HepG2 (cell line): ENCODE results near the gene DOCK10. TPM values are rescaled to one million over a fixed set of nuclear protein-coding genes. Genes with fewer than 3 reads are reported as not detected.

Experiments
- ATAC-seq: fragments of 200-7000 bp; cut with Tn5 transposase; 3 replicates; pipeline ENCODE4 v1.9.1; 2020; ENCODE audit warnings: mild to moderate bottlenecking, moderate library complexity
- BruUV-seq: library from RNA; stranded (reverse); fragments of 400-500 nt; replicated peaks from 2 replicates; lab custom pipeline; 2021; lab: Mats Ljungman, UMichigan
- CTCF ChIA-PET: fragments of 300-600 bp; formaldehyde crosslinking; extraction: SDS; loops from one replicate; lab custom pipeline; 2021; ENCODE audit warnings: low total read pairs, inconsistent platforms, low intra/inter-chr PET ratio; lab: Yijun Ruan, JAX
- POLR2A ChIA-PET: fragments of 350-600 bp; sonication (Branson Sonifier 250); formaldehyde crosslinking; loops from one replicate; lab custom pipeline; 2020; ENCODE audit warnings: antibody characterized with exemption, inconsistent platforms; lab: Yijun Ruan, JAX
- DNase-seq: peaks from one replicate; pipeline ENCODE4 v3.0.0-alpha.2; 2015; ENCODE audit warnings: low spot score
- FAIRE-seq: peaks from 3 replicates; lab custom pipeline; 2011; peaks lifted over from hg19 to GRCh38; lab: Jason Lieb, UNC
- H2AFZ ChIP-seq: one replicate; pipeline ENCODE4 v1.6.1; 2011; ENCODE audit warnings: low read length, inconsistent platforms
- H3K27ac ChIP-seq: fragments of 300-600 bp; 3 replicates; pipeline ENCODE4 v1.8.0; 2011; ENCODE audit warnings: mixed run types, mild to moderate bottlenecking, mixed read lengths, low read length, inconsistent platforms; ENCODE audit not compliant: insufficient read depth; ENCODE audit errors: extremely low read length
- H3K27me3 ChIP-seq, 2 experiments: fragments of 200-600 bp in 1 of 2; 2 replicates in 1 of 2; 3 replicates in 1 of 2; pipeline versions ENCODE4 v1.6.0 to v1.8.0; 2011; ENCODE audit warnings: low read length in 2 of 2, mild to moderate bottlenecking in 2 of 2, moderate library complexity in 2 of 2, inconsistent platforms in 1 of 2; ENCODE audit not compliant: insufficient read depth in 2 of 2, control insufficient read depth in 1 of 2
- H3K36me3 ChIP-seq, 2 experiments: fragments of 200-600 bp in 1 of 2; replicated peaks in 1 of 2; 2 replicates in 1 of 2; 3 replicates in 1 of 2; pipeline versions ENCODE4 v1.5.1 to v1.8.0; 2011; ENCODE audit warnings: low read length in 2 of 2, inconsistent platforms in 1 of 2; ENCODE audit not compliant: insufficient read depth in 2 of 2, control insufficient read depth in 1 of 2
- H3K4me1 ChIP-seq: 2 replicates; pipeline ENCODE4 v1.5.1; 2012; ENCODE audit warnings: low read length, inconsistent platforms; ENCODE audit not compliant: insufficient read depth
- H3K4me2 ChIP-seq: 2 replicates; pipeline ENCODE4 v1.6.0; 2011; ENCODE audit warnings: low read depth, low read length, inconsistent platforms
- H3K4me3 ChIP-seq, 3 experiments: fragments of 200-600 bp in 1 of 3; sonication (generic), shearing (Covaris generic) in 1 of 3; replicated peaks in 1 of 3; 2 replicates each; pipeline ENCODE4 v1.5.1; 2011 to 2016; ENCODE audit warnings: low read length in 3 of 3, inconsistent platforms in 2 of 3, low read depth in 2 of 3, mild to moderate bottlenecking in 2 of 3, control low read depth in 1 of 3, mixed read lengths in 1 of 3; ENCODE audit not compliant: insufficient read depth in 1 of 3
- H3K79me2 ChIP-seq: one replicate; pipeline ENCODE4 v1.6.1; 2011; ENCODE audit warnings: low read length, inconsistent platforms; ENCODE audit not compliant: insufficient read depth
- H3K9ac ChIP-seq: 2 replicates; pipeline ENCODE4 v1.6.0; 2011; ENCODE audit warnings: mild to moderate bottlenecking, low read depth, low read length, inconsistent platforms; ENCODE audit not compliant: insufficient read depth
- H3K9me3 ChIP-seq: 2 replicates; pipeline ENCODE4 v1.5.1; 2012; ENCODE audit warnings: mild to moderate bottlenecking, low read length
- H4K20me1 ChIP-seq: 2 replicates; pipeline ENCODE4 v1.6.0; 2011; ENCODE audit warnings: inconsistent platforms, mild to moderate bottlenecking, low read length, moderate library complexity; ENCODE audit not compliant: insufficient read depth
- ESRRA ChIP-seq: sonication (generic); formaldehyde crosslinking; IDR thresholded peaks from 2 replicates; pipeline ENCODE4 v1.5.1; 2020; ENCODE audit warnings: mild to moderate bottlenecking, low read depth, missing genetic modification reagents
- GPN1 ChIP-seq: sonication (generic); formaldehyde crosslinking; IDR thresholded peaks from 2 replicates; pipeline ENCODE4 v1.5.1; 2020; ENCODE audit warnings: missing genetic modification reagents, borderline replicate concordance
- MAF1 ChIP-seq: sonication (generic); formaldehyde crosslinking; IDR thresholded peaks from 2 replicates; pipeline ENCODE4 v1.5.0; 2020; ENCODE audit warnings: missing genetic modification reagents, borderline replicate concordance
- MTF2 ChIP-seq: sonication (generic); formaldehyde crosslinking; IDR thresholded peaks from 2 replicates; pipeline ENCODE4 v1.5.0; 2020; ENCODE audit warnings: missing genetic modification reagents, borderline replicate concordance
- NAIF1 ChIP-seq: sonication (generic); formaldehyde crosslinking; IDR thresholded peaks from 2 replicates; pipeline ENCODE4 v1.5.0; 2020; ENCODE audit warnings: mild to moderate bottlenecking, missing genetic modification reagents, borderline replicate concordance
- RBAK ChIP-seq: sonication (generic); formaldehyde crosslinking; IDR thresholded peaks from 2 replicates; pipeline ENCODE4 v1.5.1; 2020; ENCODE audit warnings: mild to moderate bottlenecking, missing genetic modification reagents
- SNAPC2 ChIP-seq: sonication (generic); formaldehyde crosslinking; IDR thresholded peaks from 2 replicates; pipeline ENCODE4 v1.8.1; 2022; ENCODE audit warnings: mild to moderate bottlenecking, missing genetic modification reagents
- SP4 ChIP-seq: sonication (generic); formaldehyde crosslinking; IDR thresholded peaks from 2 replicates; pipeline ENCODE4 v1.8.1; 2023; ENCODE audit warnings: mild to moderate bottlenecking, missing genetic modification reagents
- TP53 ChIP-seq: sonication (generic); formaldehyde crosslinking; conservative IDR thresholded peaks from 2 replicates; pipeline ENCODE4 v1.4.0; 2020; ENCODE audit warnings: missing genetic modification reagents
- ZFP1 ChIP-seq: IDR thresholded peaks from 2 replicates; pipeline ENCODE4 v1.6.1; 2016
- ZNF275 ChIP-seq: sonication (generic); formaldehyde crosslinking; IDR thresholded peaks from 2 replicates; pipeline ENCODE4 v1.8.0; 2022; ENCODE audit warnings: missing genetic modification reagents, mild to moderate bottlenecking, inconsistent platforms, borderline replicate concordance
- ZNF546 ChIP-seq: sonication (generic); formaldehyde crosslinking; conservative IDR thresholded peaks from 2 replicates; pipeline ENCODE4 v1.8.1; 2023; ENCODE audit warnings: mild to moderate bottlenecking, missing genetic modification reagents
- WGBS: methylation state at CpG from one replicate; pipeline ENCODE4 v1.1.6; 2017; ENCODE audit warnings: low lambda C conversion rate; 5-methylcytosine and 5-hydroxymethylcytosine counted together
- in situ Hi-C: cut with HindIII; loops from 2 replicates; pipeline ENCODE4 v1.10.0; 2017; ENCODE audit warnings: low pct_unique_long_range_greater_than_20kb; ENCODE audit not compliant: extremely low pct_ligation_motif_present
- intact Hi-C: fragments of 100-400 bp; cut with micrococcal nuclease; formaldehyde crosslinking; loops from one replicate; pipeline ENCODE4 v1.10.0; 2022; ENCODE audit not compliant: unreplicated experiment
- polyA plus RNA-seq, 8 experiments: library from polyadenylated mRNA; depleted of rRNA in 3 of 8; stranded (reverse) in 7 of 8; unstranded in 1 of 8; fragments of >200 nt; fragmentation: Illumina TruSeq in 4 of 8; extraction: Trizol in 4 of 8; gene quantifications; 2 replicates each; pipeline versions ENCODE4 v1.2.1 to v1.2.3, GENCODE V29; 2011 to 2016; ENCODE audit warnings: low read depth in 4 of 8, missing spikeins in 1 of 8, mixed read lengths in 1 of 8; ENCODE audit not compliant: insufficient read depth in 1 of 8
- total RNA-seq, 5 experiments: library from RNA; depleted of rRNA; stranded (reverse); fragments of >200 nt; fragmentation: Illumina TruSeq; extraction: Trizol; gene quantifications; 2 replicates each; pipeline ENCODE4 v1.2.3, GENCODE V29; 2016; ENCODE audit warnings: low read depth in 1 of 5
- TF ChIP-seq, protein P1 (sequence below): sonication (generic); formaldehyde crosslinking; IDR thresholded peaks from 2 replicates; pipeline ENCODE4 v1.5.0; 2020; ENCODE audit warnings: mild to moderate bottlenecking, missing genetic modification reagents
- TF ChIP-seq, protein P2 (sequence below): sonication (generic); formaldehyde crosslinking; IDR thresholded peaks from 2 replicates; pipeline ENCODE4 v1.4.0; 2020; ENCODE audit warnings: missing genetic modification reagents
- TF ChIP-seq, protein P3 (sequence below): sonication (generic); formaldehyde crosslinking; IDR thresholded peaks from 2 replicates; pipeline ENCODE4 v1.5.0; 2020; ENCODE audit warnings: missing genetic modification reagents, mild to moderate bottlenecking, borderline replicate concordance

Gene DOCK10
- total and polyA plus RNA-seq, 2 of the 13 experiments (the other 11 are each of a cell fraction or from before 2014, with no cell fraction given): not detected

- in situ Hi-C loops (no loop called here), intact Hi-C loops (no loop called here)
- FAIRE-seq (no peak), ATAC-seq (no peak), DNase-seq (no peak)
- CTCF ChIA-PET: no interaction called here
- no peaks in the 10 kb centered on the region for H3K79me2 ChIP-seq
- no TSS peak for BruUV-seq
- TF ChIP-seq GPN1 (CRISPR knock-in tag) (no peak), SP4 (CRISPR knock-in tag) (no peak), MAF1 (CRISPR knock-in tag) (no peak), ZNF275 (CRISPR knock-in tag) (no peak), ZNF546 (CRISPR knock-in tag) (no peak), ESRRA (CRISPR knock-in tag) (no peak), NAIF1 (CRISPR knock-in tag) (no peak), TP53 (CRISPR knock-in tag) (no peak), ZFP1 (CRISPR knock-in tag) (no peak), SNAPC2 (CRISPR knock-in tag) (no peak), MTF2 (CRISPR knock-in tag) (no peak), RBAK (CRISPR knock-in tag) (no peak)
- TF ChIP-seq, protein P1, sequence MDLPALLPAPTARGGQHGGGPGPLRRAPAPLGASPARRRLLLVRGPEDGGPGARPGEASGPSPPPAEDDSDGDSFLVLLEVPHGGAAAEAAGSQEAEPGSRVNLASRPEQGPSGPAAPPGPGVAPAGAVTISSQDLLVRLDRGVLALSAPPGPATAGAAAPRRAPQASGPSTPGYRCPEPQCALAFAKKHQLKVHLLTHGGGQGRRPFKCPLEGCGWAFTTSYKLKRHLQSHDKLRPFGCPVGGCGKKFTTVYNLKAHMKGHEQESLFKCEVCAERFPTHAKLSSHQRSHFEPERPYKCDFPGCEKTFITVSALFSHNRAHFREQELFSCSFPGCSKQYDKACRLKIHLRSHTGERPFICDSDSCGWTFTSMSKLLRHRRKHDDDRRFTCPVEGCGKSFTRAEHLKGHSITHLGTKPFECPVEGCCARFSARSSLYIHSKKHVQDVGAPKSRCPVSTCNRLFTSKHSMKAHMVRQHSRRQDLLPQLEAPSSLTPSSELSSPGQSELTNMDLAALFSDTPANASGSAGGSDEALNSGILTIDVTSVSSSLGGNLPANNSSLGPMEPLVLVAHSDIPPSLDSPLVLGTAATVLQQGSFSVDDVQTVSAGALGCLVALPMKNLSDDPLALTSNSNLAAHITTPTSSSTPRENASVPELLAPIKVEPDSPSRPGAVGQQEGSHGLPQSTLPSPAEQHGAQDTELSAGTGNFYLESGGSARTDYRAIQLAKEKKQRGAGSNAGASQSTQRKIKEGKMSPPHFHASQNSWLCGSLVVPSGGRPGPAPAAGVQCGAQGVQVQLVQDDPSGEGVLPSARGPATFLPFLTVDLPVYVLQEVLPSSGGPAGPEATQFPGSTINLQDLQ (CRISPR knock-in tag): no peak
- TF ChIP-seq, protein P2, sequence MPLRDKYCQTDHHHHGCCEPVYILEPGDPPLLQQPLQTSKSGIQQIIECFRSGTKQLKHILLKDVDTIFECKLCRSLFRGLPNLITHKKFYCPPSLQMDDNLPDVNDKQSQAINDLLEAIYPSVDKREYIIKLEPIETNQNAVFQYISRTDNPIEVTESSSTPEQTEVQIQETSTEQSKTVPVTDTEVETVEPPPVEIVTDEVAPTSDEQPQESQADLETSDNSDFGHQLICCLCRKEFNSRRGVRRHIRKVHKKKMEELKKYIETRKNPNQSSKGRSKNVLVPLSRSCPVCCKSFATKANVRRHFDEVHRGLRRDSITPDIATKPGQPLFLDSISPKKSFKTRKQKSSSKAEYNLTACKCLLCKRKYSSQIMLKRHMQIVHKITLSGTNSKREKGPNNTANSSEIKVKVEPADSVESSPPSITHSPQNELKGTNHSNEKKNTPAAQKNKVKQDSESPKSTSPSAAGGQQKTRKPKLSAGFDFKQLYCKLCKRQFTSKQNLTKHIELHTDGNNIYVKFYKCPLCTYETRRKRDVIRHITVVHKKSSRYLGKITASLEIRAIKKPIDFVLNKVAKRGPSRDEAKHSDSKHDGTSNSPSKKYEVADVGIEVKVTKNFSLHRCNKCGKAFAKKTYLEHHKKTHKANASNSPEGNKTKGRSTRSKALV (CRISPR knock-in tag): no peak
- TF ChIP-seq, protein P3, sequence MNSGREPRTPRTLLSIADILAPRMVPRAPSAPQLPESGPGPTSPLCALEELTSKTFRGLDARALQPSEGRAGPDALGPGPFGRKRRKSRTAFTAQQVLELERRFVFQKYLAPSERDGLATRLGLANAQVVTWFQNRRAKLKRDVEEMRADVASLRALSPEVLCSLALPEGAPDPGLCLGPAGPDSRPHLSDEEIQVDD (CRISPR knock-in tag): no peak
- no peaks in the 10 kb centered on the region for H3K9me3 ChIP-seq
- no peak overlapping the region for H3K9ac ChIP-seq
- no peak overlapping the region for H3K4me3 ChIP-seq
- H3K4me1 ChIP-seq: no peaks in the 10 kb centered on the region
- no peaks in the 10 kb centered on the region for H3K27me3 ChIP-seq
- POLR2A ChIA-PET: no interaction called here
- H3K4me2 ChIP-seq: no peak overlapping the region
- no peak overlapping the region for H3K27ac ChIP-seq
- H4K20me1 ChIP-seq: no peaks in the 10 kb centered on the region
- H2AFZ ChIP-seq: no peak overlapping the region
- H3K36me3 ChIP-seq: no peaks in the 10 kb centered on the region
- 13% methylated on average over 8 of the region's 8 CpGs for WGBS
Observed at GRCh38 chr2:224796695-224797305, 245.5 kb downstream of the DOCK10 start.
